Raji (cell line): Measurements from ENCODE around the gene ETS1.

Experiments used
- POLR2A ChIP-seq: IDR thresholded peaks from 2 replicates; pipeline ENCODE4 v1.6.1; 2011; ENCODE audit warnings: low read depth, low read length, control low read depth; ENCODE audit not compliant: insufficient read depth

Gene ETS1

GRCh38 chr11:128609785-128610184, 22.4 kb upstream of the ETS1 start:
- TF ChIP-seq POLR2A, result peak; percentile 30; the same call in 1 of the 2 replicates

GRCh38 chr11:128608746-128609407, 21.5 kb upstream of the ETS1 start:
- no peak for TF ChIP-seq POLR2A

- no peak for TF ChIP-seq POLR2A
Measured at GRCh38 chr11:128607819-128608218, 20.5 kb upstream of the ETS1 start.

- no peak for TF ChIP-seq POLR2A
Measured at GRCh38 chr11:128604723-128605122, 17.4 kb upstream of the ETS1 start.

- TF ChIP-seq POLR2A, result 0 out of 2 replicates have a peak, but pooled peaks have one; percentile 20
Measured at GRCh38 chr11:128603752-128604414, 16.5 kb upstream of the ETS1 start.

- TF ChIP-seq POLR2A, result peak; percentile 51; the same call in 1 of the 2 replicates
Measured at GRCh38 chr11:128603003-128603696, 15.8 kb upstream of the ETS1 start.

- no peak for TF ChIP-seq POLR2A
Measured at GRCh38 chr11:128599729-128600128, 12.4 kb upstream of the ETS1 start.

- no peak for TF ChIP-seq POLR2A
Measured at GRCh38 chr11:128598506-128599150, 11.3 kb upstream of the ETS1 start.

- TF ChIP-seq POLR2A, result no peak
Measured at GRCh38 chr11:128598096-128598495, 10.7 kb upstream of the ETS1 start.

GRCh38 chr11:128597209-128597608, 9.9 kb upstream of the ETS1 start:
- no peak for TF ChIP-seq POLR2A

GRCh38 chr11:128596250-128596649, 8.9 kb upstream of the ETS1 start:
- no peak for TF ChIP-seq POLR2A

GRCh38 chr11:128595775-128596174, 8.4 kb upstream of the ETS1 start:
- TF ChIP-seq POLR2A, result no peak

- TF ChIP-seq POLR2A, result no peak
Measured at GRCh38 chr11:128595221-128595620, 7.9 kb upstream of the ETS1 start.

GRCh38 chr11:128594226-128594625, 6.9 kb upstream of the ETS1 start:
- no peak for TF ChIP-seq POLR2A

- TF ChIP-seq POLR2A, result no peak
Measured at GRCh38 chr11:128593281-128593680, 5.9 kb upstream of the ETS1 start.
